Suppressor macrophage (primary cell): ENCODE measurements around the gene C5orf47.

ENCODE experiments used
- DNase-seq, 4 experiments: peaks; one replicate each; pipeline ENCODE4 v3.0.0-alpha.2; 2020 to 2022

Gene C5orf47

DNA sequence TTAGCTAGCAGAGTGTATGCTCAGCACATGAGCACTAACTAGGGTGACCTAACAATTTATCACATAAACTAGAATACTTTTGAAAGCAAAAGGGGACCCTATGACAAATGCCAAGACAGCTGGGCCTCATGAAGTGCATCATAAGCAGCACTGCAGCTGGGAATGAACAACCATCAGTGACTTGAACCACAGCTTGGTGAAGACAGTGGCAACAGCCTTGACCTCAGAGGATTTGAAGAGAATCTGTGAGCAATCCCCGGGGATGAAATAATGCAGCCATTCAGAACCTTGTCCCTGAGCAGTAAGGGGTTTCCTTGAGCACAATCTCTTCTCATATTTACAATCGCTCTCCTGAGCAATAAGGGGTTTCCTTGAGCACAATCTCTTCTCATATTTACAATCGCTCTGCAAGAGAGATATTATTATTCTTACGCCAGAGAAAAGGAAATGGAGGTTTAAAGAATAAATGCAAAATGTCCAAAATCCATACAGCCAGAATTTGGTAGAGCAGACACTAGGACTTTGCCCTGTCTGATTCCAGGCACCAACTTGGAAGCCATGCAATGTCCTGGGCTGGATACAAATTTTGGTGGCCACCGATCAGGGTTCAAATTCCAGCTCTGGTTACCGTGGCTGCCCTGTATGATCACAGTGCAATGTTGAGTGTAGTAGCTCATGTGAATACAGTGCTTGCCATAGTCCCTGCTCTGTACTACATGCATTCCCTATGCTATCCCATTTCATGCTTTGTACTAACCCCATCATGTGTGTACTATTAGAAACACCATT, 55.7 kb downstream of the C5orf47 start:
- no peak for DNase-seq

- DNase-seq = peak; percentile 21 to 70 (median 59)
These were observed 56.6 kb downstream of the C5orf47 start, which contains the start of gene NSG2 for GRCh38 chr5:174045470-174046025. TSS of gene NSG2 (plus strand) at chr5:174045706. CDS start at chr5:174046756, 1,050 bp downstream.

DNA sequence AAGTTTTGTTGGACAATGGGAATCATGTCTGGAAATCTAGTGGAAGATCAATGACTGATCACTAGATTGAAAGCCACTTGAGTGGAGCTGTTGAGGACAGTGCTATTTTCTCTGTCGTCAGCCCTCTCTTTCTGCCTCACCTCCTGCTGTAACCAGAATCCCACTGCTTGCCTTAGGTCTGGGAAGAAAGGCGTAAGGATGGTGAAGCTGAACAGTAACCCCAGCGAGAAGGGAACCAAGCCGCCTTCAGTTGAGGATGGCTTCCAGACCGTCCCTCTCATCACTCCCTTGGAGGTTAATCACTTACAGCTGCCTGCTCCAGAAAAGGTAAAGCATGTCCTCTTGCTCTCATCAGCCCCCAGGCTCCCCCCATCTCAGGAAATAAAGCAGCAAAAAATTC, 57.6 kb downstream of the C5orf47 start:
- DNase-seq = no peak

GRCh38 chr5:174047472-174048099, 58.6 kb downstream of the C5orf47 start:
- DNase-seq = no peak

- no peak for DNase-seq
These were observed 63.7 kb downstream of the C5orf47 start for GRCh38 chr5:174052636-174053035.

DNA sequence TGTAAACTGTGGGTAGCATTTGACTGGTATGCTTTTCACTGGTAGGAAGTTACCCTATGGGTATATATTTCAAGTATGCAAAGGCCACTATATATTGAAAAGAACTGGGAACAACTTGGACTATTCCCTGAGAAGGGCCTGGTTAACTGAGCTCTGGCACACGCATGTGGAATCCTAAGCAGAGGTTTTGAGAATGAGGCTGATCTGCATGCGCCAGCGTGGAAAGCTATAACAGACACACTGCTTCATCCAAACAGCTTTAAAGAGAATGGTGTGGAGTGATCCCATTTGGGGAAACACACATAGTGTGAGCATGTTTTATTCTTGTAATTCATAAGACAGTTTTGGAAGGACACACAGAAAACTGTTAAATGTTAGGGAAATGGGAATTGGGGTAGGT, 64.9 kb downstream of the C5orf47 start:
- DNase-seq = no peak
